HG03060 (cell line): ENCODE measurements around the gene NAA38.
A peak's percentile ranks its signal among the peaks of the same experiment; 100 is the strongest.

Source experiments
- ATAC-seq: cut with Tn5 transposase; IDR thresholded peaks from one replicate; pipeline ENCODE4 v1.9.1; 2021; ENCODE audit warnings: low read depth, moderate number of reproducible peaks; ENCODE audit not compliant: unreplicated experiment

The NAA38 gene

DNA sequence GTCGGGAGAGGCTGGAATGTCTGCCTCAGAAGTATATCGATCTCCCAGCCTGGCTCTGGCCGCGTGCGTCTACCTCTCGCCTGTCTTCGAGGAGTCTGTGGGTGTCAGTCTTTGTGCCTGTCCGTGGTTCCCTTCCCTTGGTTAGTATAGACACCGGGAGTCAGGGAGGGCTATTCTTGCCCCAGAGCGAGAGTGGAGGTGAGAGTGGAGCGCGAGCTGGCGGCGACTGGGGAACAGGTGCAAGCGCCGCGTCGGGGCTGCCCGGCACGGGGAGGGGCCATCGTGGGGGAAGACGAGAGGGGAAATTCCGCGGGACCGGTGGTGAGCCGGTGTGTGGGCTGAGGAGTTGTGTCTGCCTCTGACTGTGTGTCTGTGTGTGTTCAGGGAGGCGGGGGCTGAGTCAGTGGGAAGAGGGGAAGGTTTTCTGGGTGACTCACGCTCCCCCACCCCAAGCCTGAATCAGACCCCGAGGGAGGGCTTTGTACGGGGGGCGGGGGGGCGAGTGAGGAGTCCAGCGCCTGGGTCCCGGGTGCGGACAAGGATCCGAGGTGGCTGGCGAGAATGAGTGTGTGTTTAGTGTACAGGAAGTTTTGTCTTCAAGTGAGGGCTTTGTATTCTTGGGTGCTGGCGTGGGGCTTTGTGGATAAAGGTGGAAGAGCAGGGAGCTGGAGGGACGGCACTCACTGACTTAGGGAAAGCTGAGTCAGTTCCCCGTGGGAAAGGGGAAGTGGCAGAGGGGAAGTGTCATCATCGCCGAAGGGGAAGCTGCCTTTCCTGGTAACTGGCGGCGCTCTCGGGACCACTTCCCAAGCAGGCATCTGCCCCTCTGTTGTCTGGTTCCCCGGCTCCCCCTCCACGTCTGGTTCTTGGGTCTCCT lies 14.7 kb downstream of the NAA38 start:
- peak; percentile 28 for ATAC-seq

DNA sequence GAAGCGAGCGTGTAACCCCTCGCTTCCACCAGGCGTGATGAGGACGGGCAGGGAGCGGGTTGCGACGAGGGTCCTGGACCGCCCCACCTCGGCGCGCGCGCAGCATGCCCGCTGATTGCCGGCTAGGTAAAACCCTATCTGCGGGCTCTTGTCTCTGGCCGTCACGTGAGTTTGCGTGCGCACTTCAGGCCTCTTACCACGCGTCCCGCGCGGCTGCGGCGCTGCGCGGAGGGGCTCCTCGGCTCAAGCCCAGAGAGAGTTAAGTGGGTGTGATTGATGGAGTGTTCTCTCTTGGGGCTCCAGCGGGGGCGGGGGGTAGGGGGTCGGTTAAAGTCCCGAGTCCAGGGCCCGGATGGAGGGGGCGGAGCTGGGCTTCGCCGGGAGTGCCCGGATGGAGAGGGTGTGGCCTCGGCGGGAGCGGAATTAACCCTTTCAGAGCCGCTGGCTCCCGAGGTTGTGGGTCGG lies 15.4 kb downstream of the NAA38 start:
- ATAC-seq: peak; percentile 11

DNA sequence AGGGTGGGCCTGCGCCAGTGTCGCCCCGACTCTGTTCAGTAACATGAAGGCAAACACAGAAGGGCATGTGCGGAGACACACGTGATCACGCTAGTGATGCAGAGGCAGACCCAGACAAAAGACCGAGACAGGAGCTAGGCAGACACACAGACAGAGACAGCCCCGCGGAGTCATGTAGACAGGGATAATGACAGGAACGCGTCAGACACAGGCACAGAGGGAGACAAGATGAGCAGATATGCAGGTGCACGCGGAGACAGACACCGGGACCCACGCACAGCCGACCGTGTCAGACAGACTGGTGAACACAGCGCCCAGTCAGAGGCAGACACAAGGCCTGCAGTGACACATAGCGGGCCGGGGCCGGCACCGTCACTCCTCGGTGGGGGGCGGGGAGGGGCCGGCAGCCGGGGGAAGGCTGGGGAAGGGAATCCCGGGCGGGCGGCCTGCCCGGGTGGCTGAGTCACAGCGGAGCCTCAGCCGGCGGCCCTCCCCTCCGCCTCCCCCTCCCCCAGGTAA lies 15.9 kb downstream of the NAA38 start:
- ATAC-seq: no peak

DNA sequence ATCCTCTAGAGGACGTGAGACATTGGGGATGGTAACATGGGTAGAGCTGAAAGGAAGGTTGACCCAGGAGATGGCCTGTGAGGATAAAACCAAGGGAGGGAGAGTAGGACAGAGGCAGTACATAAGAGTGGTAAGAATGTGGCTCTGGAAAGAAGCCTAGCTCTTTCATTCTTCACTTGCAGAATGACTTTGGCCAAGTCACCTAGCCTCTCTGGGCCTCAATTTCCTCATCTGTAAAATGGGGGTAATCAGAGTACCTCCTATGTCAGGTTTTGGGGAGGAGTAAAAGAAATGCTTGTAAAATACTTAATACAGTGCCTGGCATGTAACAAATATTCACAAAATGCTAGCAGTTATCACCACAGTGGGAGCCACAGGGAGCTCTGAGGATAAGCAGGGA lies 16.5 kb downstream of the NAA38 start:
- ATAC-seq: no peak

DNA sequence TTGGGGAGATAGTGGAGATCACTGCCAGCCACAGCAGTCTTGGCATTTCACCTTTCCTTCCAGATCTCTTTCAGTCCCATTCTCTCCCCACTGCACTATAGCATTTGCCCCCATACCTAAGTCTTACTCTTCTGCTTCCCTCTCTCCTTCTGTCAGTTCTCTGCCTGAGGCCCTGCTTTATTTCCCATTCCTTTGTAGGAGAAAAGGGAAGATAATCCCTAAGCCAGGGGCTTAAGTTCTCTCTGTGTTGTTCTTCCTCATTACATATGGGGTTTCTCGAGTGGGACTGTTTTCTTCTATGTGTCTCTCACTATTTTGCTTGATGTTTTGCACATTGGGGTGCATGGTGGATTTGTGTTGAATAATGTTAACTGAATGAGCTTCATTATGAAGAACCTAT lies 16.9 kb downstream of the NAA38 start:
- no peak for ATAC-seq

DNA sequence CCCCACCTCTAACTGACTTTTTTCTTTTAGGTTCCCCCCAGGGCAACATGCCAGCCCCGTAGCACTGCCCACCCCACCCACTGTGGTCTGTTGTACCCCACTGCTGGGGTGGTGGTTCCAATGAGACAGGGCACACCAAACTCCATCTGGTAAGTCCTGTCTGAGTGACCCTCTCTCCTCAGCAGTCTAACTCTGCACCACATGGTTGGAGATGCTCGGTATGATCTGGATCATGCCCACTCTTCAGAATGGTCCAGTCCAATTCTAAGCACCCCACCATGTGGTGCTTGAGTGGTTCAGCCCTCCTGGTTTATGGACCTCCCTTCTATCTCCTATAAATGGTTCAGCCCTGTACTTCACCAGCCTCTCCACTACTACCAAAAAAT lies 17.5 kb downstream of the NAA38 start:
- no peak for ATAC-seq

DNA sequence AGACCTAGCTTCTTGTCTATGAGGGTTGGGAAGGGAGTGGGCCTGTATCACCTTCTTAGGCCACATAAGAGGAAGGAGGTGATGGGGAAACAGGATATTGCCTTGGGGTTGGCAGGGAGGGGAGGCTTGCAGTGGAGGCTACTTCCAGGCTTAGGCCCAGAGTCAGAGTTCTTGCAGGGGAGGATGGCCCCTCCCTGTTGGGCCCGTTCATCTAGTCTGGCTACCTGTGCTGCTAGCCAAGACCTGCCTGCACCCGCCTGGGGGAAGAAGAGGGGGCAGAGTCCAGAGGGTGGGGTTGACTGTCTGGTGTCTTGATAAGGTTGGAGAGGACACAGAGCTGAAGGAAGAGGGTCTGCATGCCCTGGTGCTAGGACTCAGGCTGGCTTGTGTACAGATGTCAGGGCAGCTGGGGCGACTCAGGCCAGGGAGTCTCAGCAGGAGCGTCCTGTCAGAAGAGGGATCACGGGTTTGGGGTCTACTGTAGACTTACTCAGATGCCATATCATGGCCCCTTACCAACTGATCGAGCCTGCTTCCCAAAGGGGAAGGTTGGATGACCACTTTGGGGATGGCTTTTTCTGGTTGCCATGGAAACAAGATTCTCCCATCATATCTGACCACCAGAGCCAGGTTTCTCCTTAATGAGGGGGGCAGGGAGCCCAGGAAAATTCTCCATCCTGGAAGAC lies 18.0 kb downstream of the NAA38 start:
- no peak for ATAC-seq

DNA sequence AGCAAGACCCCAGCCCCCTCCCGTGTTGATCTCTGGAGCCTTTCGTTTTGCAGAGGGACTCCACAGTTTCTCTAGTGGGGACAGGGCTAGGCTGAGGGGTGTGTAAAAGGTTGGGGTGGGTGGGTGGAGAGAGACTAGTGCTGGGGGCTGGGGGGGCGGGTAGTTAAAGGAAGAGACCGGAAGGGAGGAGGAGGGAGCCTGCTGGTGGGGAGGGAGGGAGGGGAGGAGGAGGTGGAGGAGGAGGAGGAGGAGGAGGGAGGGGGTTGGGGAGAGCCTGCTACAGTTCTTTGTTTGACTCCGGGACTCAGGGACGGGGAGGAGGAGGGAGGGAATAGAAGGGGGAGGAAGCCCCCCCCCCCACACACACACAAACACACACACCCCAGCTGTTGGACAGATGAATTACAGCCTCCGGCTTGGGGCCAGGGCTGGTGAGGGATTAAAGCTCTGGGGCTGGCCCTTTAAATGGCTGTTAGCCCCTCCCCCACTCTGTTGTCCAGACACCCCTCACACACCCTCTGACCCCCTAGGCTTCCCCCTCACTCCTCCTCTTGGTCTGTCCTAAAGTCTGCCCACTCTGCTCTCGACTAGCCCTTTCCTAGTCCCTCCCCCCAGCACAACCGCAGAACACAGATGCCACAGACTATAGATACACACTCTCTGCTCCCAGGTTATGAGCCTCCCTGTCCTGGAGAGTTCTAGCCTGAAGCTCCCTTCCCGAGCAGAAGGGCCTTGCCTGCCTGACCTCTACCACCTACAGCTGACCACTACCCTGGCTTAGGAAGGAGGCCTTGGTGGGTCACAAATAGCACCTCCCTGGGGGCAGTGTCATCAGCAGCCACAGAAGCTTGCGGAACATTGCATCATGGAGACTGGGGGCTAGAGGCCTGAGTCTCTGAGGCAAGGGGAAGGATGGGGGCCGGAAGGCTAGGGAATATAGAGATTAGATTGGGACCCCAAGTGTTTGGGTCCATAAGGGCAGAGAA lies 19.0 kb downstream of the NAA38 start:
- no peak for ATAC-seq

DNA sequence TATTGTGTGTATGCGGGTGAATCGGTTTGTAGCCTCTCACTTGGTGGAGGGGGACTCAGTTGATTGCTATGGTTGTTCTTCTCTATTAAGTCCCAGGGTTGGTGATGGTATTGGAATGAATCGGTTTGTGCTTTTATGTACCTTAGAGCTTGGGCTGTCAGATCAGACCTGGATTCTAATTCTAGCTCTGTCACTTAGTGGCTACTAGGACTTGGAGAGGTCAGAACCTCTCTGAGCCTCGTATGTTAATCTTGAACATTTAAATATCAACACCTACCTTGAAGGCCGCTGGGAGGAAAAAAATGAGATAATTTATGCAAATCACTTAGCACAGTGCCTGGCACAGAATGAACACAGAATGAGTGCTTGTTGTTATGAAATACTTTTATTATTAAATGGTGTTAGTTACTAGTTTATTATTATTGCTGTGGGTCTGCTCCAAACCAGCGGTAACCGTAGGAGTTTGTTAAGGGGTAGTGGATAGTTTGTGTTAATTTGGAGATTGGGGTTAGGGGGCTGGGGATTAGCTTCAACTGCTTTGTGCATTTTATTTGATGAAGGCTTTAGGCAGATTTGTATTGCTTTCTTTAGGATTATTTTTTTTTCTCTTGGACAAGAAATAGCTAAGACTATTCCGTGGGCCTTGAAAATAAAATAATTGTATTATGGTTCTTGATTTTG lies 19.8 kb downstream of the NAA38 start:
- ATAC-seq: no peak

DNA sequence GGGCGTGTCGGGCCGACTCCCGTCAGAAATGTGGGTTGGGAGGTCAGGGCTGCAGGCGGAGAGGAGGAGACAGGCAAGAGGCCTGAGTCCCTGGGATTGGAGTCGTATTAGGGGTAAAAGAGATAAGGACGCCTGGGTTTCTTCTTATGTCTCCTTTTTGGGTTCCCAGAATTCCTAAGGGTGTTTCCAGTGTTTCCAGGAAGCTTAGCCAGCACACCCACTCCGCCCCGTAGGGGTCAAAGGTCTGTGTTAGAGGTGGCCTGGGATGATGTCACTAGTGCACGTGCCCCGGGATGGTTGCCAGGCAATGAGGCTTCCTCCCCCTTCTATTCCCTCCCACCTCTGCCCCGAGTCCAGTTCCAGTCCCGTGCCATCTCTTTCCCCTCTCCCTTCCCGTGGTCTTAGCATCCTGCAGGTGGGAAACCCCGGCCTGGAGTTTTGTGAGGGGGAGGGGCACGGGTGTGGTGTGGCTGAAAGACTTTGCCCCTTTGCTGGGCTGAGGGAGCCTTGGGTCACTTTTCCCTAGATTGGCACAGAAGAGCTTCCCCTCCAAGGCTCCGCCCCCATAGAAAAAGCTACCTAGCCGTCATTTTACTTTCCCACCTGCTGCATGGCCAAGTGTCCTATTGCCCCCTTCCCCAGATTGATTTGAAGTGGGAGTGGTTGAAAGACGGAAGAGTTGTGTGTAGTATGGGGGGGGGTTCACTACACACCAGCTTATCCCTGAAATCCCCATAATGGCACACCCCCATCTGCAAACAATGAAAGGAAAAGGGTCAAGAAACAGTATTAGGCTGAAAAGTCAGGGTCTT lies 20.6 kb downstream of the NAA38 start:
- ATAC-seq: no peak

DNA sequence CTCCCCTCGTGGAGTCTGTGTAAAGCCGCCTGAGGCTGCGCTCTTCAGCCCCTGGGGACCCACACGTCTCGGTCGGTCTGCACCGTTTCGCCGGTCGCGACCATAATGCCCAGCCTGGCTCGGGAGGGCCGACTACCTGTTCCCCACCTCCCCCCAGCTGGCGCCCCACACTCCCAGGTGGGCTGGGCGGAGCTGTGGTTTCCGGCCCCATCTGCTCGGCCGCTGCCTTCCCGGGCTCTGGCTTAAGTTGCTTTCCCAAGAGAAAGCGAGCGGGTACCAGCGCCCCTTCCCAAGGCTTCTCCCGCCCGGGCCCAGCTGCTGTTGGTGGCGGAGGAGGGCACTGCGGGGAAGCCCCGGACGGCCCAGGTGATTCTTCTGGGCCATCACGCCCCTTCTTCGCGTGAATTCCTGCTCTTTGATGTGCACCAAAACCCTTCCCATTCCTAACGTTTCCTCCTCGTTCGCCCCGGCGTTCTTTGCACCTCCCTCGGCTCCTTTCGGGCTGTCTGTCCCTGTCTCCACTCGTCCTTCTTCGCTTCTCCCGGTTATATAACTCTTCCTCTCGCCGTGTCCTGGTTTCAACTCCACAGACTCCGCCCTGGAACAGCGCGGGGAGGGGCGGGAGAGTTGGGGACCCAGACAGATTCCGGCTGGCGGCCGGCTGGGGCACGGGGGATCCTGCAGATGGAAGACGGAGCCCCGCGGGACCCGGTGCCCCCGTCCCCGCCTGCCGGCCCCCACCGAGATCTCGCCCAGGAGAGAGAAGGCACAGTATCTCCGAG lies 21.4 kb downstream of the NAA38 start:
- no peak for ATAC-seq

DNA sequence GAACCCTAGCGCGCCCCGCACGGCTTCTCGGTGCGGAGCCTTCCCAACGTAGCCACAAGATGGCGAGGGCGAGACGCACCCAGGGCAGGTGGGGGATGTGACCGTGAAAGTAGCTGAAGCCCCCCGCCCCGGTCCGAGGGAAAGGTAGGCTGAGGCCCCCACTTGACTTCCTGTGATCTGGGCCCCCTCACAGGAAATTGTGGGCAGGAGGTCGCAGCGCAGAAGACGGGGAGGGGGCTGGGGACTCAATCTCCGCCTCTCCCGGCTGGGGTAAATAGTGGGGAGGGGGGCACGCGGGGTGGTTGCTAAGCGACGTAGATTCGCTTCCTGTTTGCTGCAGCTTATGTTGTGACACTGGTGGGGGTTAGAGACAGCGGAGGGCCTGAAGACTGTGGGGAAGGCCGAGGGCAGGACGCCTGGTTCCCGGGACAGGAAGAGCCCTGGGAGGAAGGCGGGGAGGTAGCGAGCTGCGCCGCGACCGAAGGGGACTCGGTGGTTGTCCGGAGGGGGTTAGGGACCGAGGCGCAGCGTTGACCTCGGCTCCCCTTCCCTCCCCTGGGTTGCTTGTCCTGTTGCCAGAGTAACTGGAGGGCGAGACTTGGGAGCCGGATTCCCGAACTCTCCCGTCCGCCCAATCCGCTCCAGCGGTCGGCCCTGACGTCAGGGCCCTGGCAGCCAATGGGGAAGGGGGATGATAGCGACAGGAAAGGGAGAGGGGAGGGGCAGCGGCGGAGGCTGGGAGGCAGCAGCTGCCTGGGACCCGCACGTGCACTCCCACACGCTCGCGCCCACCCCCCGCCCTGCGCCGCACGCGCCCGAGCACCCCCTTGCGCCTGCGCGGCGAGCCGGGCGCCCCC lies 22.2 kb downstream of the NAA38 start:
- ATAC-seq: no peak

DNA sequence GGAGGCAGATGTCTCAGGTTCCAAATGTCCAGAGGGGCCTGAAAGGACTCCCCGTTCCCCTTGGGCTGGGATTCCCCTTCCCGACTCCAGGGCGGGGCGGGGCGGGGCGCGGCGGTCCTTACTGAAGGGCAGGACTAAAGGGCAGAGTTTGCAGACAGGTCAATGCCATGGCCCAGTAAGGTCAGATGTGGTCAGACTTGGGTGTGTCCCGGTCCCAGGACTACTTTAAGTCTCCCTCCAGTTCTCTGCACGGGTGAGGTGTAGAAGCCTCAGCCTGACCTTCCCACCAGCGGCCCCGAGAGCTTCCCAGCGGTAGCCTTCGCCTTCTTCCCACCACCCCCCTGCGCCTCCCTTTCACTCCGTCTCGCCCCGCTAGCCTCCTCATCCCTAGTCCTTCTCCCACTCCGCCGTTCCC lies 22.8 kb downstream of the NAA38 start:
- ATAC-seq: no peak

DNA sequence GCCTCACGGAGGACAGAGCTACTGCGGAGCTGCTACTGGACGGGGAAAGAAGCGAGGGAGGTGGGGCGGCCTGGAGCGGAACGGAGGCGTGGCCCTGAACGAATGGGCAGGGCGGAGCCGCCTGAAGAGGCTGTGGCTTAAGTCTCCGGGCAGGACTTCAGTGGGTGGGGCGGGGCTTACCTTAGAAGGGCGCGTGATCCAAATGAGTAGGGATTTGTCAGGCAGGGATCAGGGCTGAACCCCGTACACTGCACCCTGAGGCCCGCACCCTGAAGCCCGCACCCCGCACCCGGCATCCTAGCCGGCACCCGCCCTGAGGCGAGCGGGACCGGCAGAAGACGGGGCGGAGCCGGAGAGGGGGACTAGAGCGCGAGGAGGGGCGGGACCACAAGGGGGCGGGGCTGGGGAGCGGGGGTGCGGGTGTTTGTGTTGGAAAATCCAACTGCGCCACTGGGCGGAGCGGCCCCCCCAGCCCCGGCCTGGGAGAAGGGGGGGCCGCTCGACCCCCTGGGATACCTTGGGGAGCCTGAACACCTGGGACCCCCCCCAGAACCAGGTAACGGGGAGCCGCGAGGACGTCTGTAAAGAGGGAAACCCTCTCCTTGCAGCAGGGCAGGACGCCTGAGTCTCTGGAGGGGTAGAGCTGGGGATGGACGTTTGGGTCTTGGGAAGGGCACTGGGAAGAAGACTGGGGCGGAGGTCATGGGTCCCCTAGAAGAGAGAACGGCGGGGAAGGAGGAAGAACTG lies 23.4 kb downstream of the NAA38 start, which contains the start of gene KDM6B:
Gene KDM6B, plus strand, starts transcription at position 423 of the 747 bp plus-strand sequence. CDS start 11,338 bp downstream, outside the sequence.
- no peak for ATAC-seq

DNA sequence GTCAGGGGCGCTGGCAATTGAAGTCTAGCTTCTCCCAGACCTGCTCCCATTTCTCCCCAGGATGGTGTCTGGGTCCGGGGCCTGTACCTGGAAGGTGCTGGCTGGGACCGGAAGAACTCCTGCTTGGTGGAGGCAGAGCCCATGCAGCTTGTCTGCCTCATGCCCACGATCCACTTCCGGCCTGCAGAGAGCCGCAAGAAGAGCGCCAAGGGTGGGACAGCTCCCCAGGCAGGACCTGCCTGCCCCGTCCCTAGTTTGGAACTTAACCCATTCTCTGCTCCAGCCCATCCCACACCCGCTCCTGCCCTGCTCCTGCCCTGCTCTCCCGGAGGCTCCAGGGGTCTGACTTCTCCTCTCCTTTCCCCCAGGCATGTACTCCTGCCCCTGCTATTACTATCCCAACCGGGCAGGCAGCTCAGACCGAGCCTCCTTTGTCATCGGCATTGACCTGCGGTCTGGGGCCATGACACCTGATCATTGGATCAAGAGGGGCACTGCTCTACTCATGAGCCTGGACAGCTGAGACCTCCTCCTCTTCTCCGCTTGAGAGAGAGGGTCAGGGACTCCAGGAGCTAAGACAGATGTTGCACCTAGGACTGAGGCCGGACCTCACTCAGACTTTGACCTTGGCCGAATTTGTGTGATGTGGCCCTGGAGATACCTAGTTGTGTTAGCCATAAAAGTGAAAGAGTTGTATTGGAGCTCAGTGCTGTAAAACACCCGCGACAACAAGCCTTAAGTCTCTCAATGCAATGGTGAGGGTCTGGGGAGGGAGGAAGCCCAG lies 24.2 kb downstream of the NAA38 start:
- no peak for ATAC-seq

DNA sequence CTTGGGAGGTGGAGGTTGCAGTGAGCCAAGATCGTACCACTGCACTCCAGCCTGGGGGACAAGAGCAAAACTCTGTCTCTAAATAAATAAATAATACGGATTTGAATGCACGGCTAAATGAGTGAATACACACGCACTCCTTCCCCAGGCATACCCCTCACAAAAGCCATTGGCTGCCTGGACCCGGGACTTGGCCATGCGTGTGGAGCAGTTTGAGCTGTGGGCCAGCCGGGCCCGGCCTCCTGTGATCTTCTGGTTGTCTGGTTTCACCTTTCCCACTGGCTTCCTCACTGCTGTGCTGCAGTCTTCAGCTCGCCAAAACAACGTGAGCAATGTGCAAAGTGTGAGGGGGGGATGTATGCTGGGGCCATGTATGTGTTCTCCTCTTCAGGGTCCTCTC lies 24.9 kb downstream of the NAA38 start:
- no peak for ATAC-seq
